Psoas muscle (tissue), 8 donors: ENCODE measurements around the gene SLC38A8. TPM values are rescaled to one million over a fixed set of nuclear protein-coding genes. Genes with fewer than 3 reads are reported as not detected.

Experiments
- ATAC-seq, 4 donors: fragments of 200-7000 bp; cut with Tn5 transposase; one replicate each; pipeline ENCODE4 v1.9.1; 2020; ENCODE audit warnings: moderate library complexity in 3 of 4, mild to moderate bottlenecking in 2 of 4
- DNase-seq, 2 donors: peaks; one replicate each; pipeline ENCODE4 v3.0.0-alpha.2; 2020
- H3K27ac ChIP-seq: fragments of 200-600 bp; one replicate; pipeline ENCODE4 v1.8.0; 2022
- H3K27me3 ChIP-seq, 3 donors: fragments of 200-600 bp in 1 of 3; one replicate each; pipeline versions ENCODE4 v1.6.1 to v1.8.0; 2013 to 2022; ENCODE audit warnings: low read length in 2 of 3, mild to moderate bottlenecking in 2 of 3, moderate library complexity in 1 of 3; ENCODE audit not compliant: insufficient read depth in 3 of 3
- H3K36me3 ChIP-seq, 2 donors: fragments of 200-600 bp in 1 of 2; one replicate each; pipeline versions ENCODE4 v1.6.1 to v1.8.0; 2013 to 2022; ENCODE audit warnings: low read depth in 1 of 2, mild to moderate bottlenecking in 1 of 2, moderate library complexity in 1 of 2; ENCODE audit not compliant: insufficient read depth in 1 of 2
- H3K4me1 ChIP-seq: fragments of 200-600 bp; one replicate; pipeline ENCODE4 v1.8.0; 2022
- H3K4me3 ChIP-seq: fragments of 200-600 bp; one replicate; pipeline ENCODE4 v1.8.0; 2022; ENCODE audit warnings: mild to moderate bottlenecking
- H3K9me3 ChIP-seq: fragments of 200-600 bp; one replicate; pipeline ENCODE4 v1.8.0; 2022
- WGBS, 3 donors: extraction: QIAGEN DNeasy Blood & Tissue Kit; methylation state at CpG; one replicate each; pipeline versions ENCODE4 v1.1.6 to v1.1.7; 2013; 5-methylcytosine and 5-hydroxymethylcytosine counted together
- intact Hi-C, 2 donors: fragments of 100-400 bp; cut with DNase I; formaldehyde crosslinking; loops; one replicate each; pipeline versions ENCODE4 v1.11.0 to v1.14.2; 2022
- polyA plus RNA-seq, 3 donors: library from polyadenylated mRNA; stranded (reverse); fragments of 200-250 nt; gene quantifications; one replicate each; pipeline ENCODE4 v1.2.3, GENCODE V29; 2013
- total RNA-seq, 4 donors: library from RNA; stranded (reverse); fragmentation: NEBNext Ultra II Directional in 2 of 4; extraction: Animal tissue kit (Norgen Biotek cat#: 25700) in 2 of 4; gene quantifications; one replicate each; pipeline versions ENCODE4 v1.2.1 to v1.2.4, GENCODE V29; 2021 to 2023
- TF ChIP-seq, protein P1 (sequence below): fragments of 200-600 bp; IDR thresholded peaks from one replicate; pipeline ENCODE4 v1.8.0; 2022; ENCODE audit warnings: antibody characterized with exemption
- donor health status: healthy with polysubstance abuse.
- donor health status: DM: no; HTN: no; CAD: no; lungs with moderate emphysema.
- donor health status: Bipolar disorder and iron deficiency.
- donor health status: healthy.
- donor health status: DM: yes; HTN: yes; CAD: no.
- donor health status: DM: no; HTN: no; CAD: no.
- donor health status: DM: no; HTN: no; CAD: no.
- donor health status: DM: yes; HTN: yes; CAD: no.

The SLC38A8 gene
- total and polyA plus RNA-seq, 7 donors, result 0.21 to 0.52 TPM; not detected in 5

DNA sequence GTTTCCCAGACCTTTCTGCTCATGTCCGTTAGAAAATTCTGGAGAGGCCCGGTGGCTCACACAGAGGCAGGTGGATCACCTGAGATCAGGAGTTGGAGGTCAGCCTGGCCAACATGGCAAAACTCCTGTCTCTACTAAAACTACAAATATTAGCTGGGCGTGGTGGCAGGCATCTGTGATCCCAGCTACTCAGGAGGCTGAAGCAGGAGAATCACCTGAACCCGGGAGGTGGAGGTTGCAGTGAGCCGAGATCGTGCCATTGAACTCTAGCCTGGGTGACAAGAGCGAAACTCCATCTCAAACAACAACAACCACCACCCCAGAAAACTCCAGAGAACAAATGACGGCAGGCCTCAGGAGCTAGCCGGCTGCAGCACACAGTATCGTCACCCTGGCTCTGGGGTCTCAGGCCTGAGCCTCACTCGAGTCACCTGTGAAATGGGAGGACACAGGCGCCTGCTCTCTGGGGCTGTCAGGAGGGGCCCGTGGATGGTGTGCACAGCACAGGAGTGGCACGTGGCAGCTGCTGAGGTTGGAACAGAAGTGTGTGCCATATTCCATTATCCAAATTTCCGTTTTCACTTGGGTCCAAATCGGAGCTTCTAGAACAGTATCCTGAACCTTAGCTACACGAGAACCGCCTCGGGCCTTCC is 3.3 kb upstream of the SLC38A8 start:
- H3K9me3 ChIP-seq, result no peaks in the 10 kb centered on the region
- TF ChIP-seq, protein P1, sequence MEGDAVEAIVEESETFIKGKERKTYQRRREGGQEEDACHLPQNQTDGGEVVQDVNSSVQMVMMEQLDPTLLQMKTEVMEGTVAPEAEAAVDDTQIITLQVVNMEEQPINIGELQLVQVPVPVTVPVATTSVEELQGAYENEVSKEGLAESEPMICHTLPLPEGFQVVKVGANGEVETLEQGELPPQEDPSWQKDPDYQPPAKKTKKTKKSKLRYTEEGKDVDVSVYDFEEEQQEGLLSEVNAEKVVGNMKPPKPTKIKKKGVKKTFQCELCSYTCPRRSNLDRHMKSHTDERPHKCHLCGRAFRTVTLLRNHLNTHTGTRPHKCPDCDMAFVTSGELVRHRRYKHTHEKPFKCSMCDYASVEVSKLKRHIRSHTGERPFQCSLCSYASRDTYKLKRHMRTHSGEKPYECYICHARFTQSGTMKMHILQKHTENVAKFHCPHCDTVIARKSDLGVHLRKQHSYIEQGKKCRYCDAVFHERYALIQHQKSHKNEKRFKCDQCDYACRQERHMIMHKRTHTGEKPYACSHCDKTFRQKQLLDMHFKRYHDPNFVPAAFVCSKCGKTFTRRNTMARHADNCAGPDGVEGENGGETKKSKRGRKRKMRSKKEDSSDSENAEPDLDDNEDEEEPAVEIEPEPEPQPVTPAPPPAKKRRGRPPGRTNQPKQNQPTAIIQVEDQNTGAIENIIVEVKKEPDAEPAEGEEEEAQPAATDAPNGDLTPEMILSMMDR, result no peak
- ATAC-seq (no peak), DNase-seq (peak in 1 of 2 donors; percentile 30)
- H3K27ac ChIP-seq, result no peak overlapping the region
- intact Hi-C loops, result loop anchor here in 1 of 2 donors (5.0 kb wide), 1 partner anchor 69 kb away; no protein-coding TSS in a partner anchor
- H3K36me3 ChIP-seq, result peaks cover 0 to 25% of the 10 kb centered on the region in 2 donors
- H3K4me3 ChIP-seq, result no peak overlapping the region
- no peaks in the 10 kb centered on the region for H3K27me3 ChIP-seq
- no peaks in the 10 kb centered on the region for H3K4me1 ChIP-seq
- whole genome bisulfite sequencing, 3 donors, result 90 to 92% (median 90%) methylated on average over 19 of the region's 19 CpGs

DNA sequence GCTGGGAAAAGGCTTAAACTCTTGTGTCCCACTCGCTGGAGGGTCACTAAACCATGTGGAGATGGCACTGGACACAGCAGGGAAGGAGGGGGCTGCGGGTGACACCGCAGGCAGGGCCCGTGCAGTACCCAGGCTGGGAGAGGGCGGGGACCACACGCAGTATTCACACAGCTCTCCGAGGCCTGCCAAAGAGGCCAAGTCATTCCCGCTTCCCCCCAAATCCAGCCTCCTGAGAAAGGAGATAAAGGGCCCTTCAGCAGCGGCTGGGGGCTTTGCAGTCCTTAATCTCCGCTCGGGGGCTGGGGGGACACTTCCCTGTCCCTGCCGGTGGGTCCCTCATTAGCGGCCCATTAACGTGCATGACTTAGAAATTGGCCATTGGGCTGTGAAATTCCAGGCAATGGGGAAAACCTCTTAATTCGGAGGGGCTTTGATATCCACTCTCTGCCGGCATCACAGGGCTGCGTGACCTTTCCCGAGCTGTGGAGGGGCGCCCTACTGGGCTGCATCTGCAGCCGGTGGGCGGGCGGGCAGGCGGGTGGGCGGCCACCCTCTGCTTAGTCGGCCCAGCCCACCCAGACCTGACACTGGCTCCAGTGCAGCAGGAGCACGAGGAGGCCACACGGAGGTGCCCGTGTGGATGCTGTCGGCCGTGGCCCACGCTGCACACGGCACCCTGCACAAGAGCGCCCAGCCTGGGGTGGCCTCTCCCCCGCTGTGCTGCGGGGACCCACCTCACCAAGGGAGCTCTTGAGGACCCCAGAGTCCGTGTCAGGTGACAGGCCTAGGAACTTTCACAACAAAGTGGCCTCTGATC is 2.6 kb upstream of the SLC38A8 start:
- intact Hi-C loops, result loop anchor here in 1 of 2 donors (5.0 kb wide), 1 partner anchor 68 kb away; no protein-coding TSS in a partner anchor
- Histone ChIP-seq H3K27ac (no peak overlapping the region), H3K27me3 (no peaks in the 10 kb centered on the region), H3K36me3 (peaks cover 0 to 24% of the 10 kb centered on the region in 2 donors), H3K4me3 (no peak overlapping the region), H3K4me1 (peaks cover 3% of the 10 kb centered on the region), H3K9me3 (no peaks in the 10 kb centered on the region)
- TF ChIP-seq, protein P1, result no peak
- peak in 1 of 2 donors; percentile 44 for DNase-seq
- ATAC-seq, result no peak
- WGBS, 3 donors, result 66 to 73% (median 71%) methylated on average over 26 to 36 of the region's 36 CpGs

DNA sequence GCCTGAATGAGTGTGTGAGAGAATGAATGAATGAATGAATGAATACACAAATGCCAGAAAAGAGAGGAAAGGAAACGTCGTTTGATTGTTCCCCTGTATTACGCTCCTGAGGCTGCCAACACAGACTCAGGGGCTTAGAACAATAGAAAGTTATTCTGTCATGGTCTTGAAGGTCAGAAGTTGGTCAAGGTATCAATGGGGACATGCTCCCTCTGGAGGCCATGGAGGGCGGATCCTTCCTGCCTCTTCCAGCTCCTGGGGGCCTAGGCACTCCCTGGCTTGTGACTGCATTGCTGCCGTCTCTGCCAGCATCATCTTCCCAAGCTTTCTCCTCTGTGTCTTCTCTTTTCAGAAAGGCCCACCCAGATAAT is 1.5 kb upstream of the SLC38A8 start:
- peak in 2 of 4 donors; percentile 37 to 61 for ATAC-seq
- WGBS, 3 donors, result 36 to 66% (median 46%) methylated on average over 5 of the region's 5 CpGs
- Histone ChIP-seq H3K9me3 (no peaks in the 10 kb centered on the region), H3K4me1 (peaks cover 3% of the 10 kb centered on the region), H3K27me3 (no peaks in the 10 kb centered on the region), H3K27ac (no peak overlapping the region), H3K4me3 (no peak overlapping the region), H3K36me3 (peaks cover 0 to 13% of the 10 kb centered on the region in 2 donors)
- intact Hi-C loops, result loop anchor here in 1 of 2 donors (5.0 kb wide), 1 partner anchor 77 kb away; the partner anchor contains the start of gene NECAB2
- no peak for DNase-seq
- TF ChIP-seq, protein P1, result peak; percentile 18

DNA sequence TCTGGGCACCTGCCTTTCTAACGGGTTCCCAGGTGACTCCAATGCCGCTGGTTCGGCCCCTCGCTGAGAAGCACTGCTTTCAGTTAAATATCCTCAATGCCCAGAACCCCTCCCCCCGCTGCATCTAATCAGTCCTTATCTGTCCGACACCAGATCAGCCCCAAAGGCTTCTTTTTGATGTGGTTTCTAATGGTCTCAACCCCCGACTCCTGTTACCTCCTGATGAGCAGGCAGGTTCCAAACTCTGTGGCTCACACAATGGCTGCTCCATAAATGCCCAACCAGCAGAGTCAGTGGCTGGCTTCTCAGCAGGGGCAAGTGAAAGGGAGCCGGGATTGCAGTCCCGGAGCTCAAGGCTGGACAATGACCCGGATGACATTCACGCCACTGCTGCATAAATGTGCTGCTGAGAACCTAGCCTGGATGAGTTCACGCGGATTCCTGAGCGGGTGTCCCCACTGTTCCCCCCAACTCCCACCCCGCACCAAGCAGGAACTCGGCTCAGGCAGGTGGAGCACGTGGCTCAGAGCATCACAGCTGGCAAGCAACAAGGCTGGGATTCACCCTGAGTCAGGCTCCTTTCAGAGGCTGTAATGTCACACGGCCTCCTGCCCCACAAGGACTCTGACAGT is 1.0 kb upstream of the SLC38A8 start:
- 62 to 72% (median 69%) methylated on average over 18 of the region's 18 CpGs for WGBS, 3 donors
- intact Hi-C loops, result loop anchor here in 1 of 2 donors (5.0 kb wide), 1 partner anchor 76 kb away; the partner anchor contains the start of gene NECAB2
- TF ChIP-seq, protein P1, result no peak
- DNase-seq (no peak), ATAC-seq (peak in 2 of 4 donors; percentile 14 to 26)
- Histone ChIP-seq H3K27ac (no peak overlapping the region), H3K4me1 (peaks cover 3% of the 10 kb centered on the region), H3K4me3 (no peak overlapping the region), H3K9me3 (no peaks in the 10 kb centered on the region), H3K27me3 (no peaks in the 10 kb centered on the region), H3K36me3 (peaks cover 0 to 8% of the 10 kb centered on the region in 2 donors)
